GM12878 (cell line): ENCODE measurements around the gene DOHH. TPM values are rescaled to one million over a fixed set of nuclear protein-coding genes. Genes with fewer than 3 reads are reported as not detected.

ENCODE experiments used
- ATAC-seq: fragments of 200-7000 bp; cut with Tn5 transposase; 3 replicates; pipeline ENCODE4 v1.9.1; 2020; ENCODE audit warnings: mild to moderate bottlenecking, moderate library complexity
- BruUV-seq: library from RNA; stranded (reverse); fragments of 400-500 nt; replicated peaks from 2 replicates; lab custom pipeline; 2021; lab: Mats Ljungman, UMichigan
- CTCF ChIA-PET: fragments of 300-600 bp; sonication (Branson Sonifier 250); formaldehyde crosslinking; extraction: SDS; loops from one replicate; lab custom pipeline; 2021; ENCODE audit warnings: inconsistent platforms; lab: Yijun Ruan, JAX
- POLR2A ChIA-PET: fragments of 350-600 bp; formaldehyde crosslinking; extraction: SDS; loops from one replicate; lab custom pipeline; 2021; ENCODE audit warnings: inconsistent platforms; lab: Charles Lee
- RAD21 ChIA-PET: fragments of 300-600 bp; sonication (Branson Sonifier 250); formaldehyde crosslinking; loops from one replicate; lab custom pipeline; 2023; ENCODE audit warnings: antibody characterized with exemption; ENCODE audit not compliant: unreplicated experiment; lab: Charles Lee
- SMC1A ChIA-PET: fragments of 300-600 bp; sonication (Branson Sonifier 250); formaldehyde crosslinking; loops from one replicate; lab custom pipeline; 2023; ENCODE audit not compliant: unreplicated experiment, uncharacterized antibody; lab: Charles Lee
- DNase-seq: peaks from one replicate; pipeline ENCODE4 v3.0.0-alpha.2; 2011; ENCODE audit warnings: low read depth, low spot score
- FAIRE-seq: peaks from 3 replicates; lab custom pipeline; 2011; peaks lifted over from hg19 to GRCh38; lab: Jason Lieb, UNC
- H2AFZ ChIP-seq: 2 replicates; pipeline ENCODE4 v1.6.0; 2011; ENCODE audit warnings: low read depth, low read length, control low read depth; ENCODE audit not compliant: control insufficient read depth
- H3K27ac ChIP-seq: 2 replicates; pipeline ENCODE4 v1.5.1; 2011; ENCODE audit warnings: control low read depth; ENCODE audit not compliant: control insufficient read depth, insufficient read depth
- H3K27me3 ChIP-seq, 2 experiments: replicated peaks in 1 of 2; 2 replicates each; pipeline versions ENCODE4 v1.6.0 to v1.6.1; 2011; ENCODE audit warnings: low read length in 1 of 2; ENCODE audit not compliant: control insufficient read depth in 2 of 2, insufficient read depth in 2 of 2
- H3K36me3 ChIP-seq, 2 experiments: 2 replicates each; pipeline ENCODE4 v1.5.1; 2011; ENCODE audit warnings: low read length in 1 of 2; ENCODE audit not compliant: control insufficient read depth in 2 of 2, insufficient read depth in 2 of 2
- H3K4me1 ChIP-seq: 2 replicates; pipeline ENCODE4 v1.6.1; 2011; ENCODE audit warnings: mild to moderate bottlenecking, low read length, moderate library complexity, mixed read lengths; ENCODE audit not compliant: control insufficient read depth, insufficient read depth
- H3K4me2 ChIP-seq: 2 replicates; pipeline ENCODE4 v1.6.0; 2011; ENCODE audit warnings: control low read depth; ENCODE audit not compliant: control insufficient read depth, insufficient read depth
- H3K4me3 ChIP-seq: fragments of 200-600 bp; sonication (generic); 2 replicates; pipeline ENCODE4 v1.5.1; 2016
- H3K79me2 ChIP-seq: 2 replicates; pipeline ENCODE4 v1.6.0; 2011; ENCODE audit warnings: low read length; ENCODE audit not compliant: control insufficient read depth, insufficient read depth
- H3K9ac ChIP-seq: 2 replicates; pipeline ENCODE4 v1.8.0; 2011; ENCODE audit warnings: low read length, control low read depth, mixed read lengths; ENCODE audit not compliant: control insufficient read depth, insufficient read depth
- H3K9me3 ChIP-seq: replicated peaks from 3 replicates; pipeline ENCODE4 v1.5.1; 2011; ENCODE audit warnings: mild to moderate bottlenecking, low read length; ENCODE audit not compliant: control insufficient read depth, insufficient read depth
- H4K20me1 ChIP-seq: 2 replicates; pipeline ENCODE4 v1.6.0; 2011; ENCODE audit not compliant: control insufficient read depth, insufficient read depth
- ATF7 ChIP-seq: fragments of 450-650 bp; IDR thresholded peaks from 2 replicates; pipeline ENCODE4 v1.6.1; 2016; ENCODE audit warnings: low read depth, mild to moderate bottlenecking
- BMI1 ChIP-seq: fragments of 450-650 bp; IDR thresholded peaks from 2 replicates; pipeline ENCODE4 v1.6.1; 2016; ENCODE audit warnings: mild to moderate bottlenecking, moderate library complexity, borderline replicate concordance
- CHD1 ChIP-seq: IDR thresholded peaks from 2 replicates; pipeline ENCODE4 v1.6.1; 2012; ENCODE audit warnings: low read depth, low read length, improper control_type of control experiment
- CREM ChIP-seq: IDR thresholded peaks from 2 replicates; pipeline ENCODE4 v1.6.1; 2014; ENCODE audit warnings: antibody characterized with exemption, low read depth
- E2F4 ChIP-seq: IDR thresholded peaks from 2 replicates; pipeline ENCODE4 v1.6.1; 2012; ENCODE audit warnings: low read depth, low read length, improper control_type of control experiment
- E2F8 ChIP-seq: fragments of 450-650 bp; IDR thresholded peaks from 2 replicates; pipeline ENCODE4 v1.6.1; 2018; ENCODE audit warnings: mild to moderate bottlenecking, low read depth, moderate library complexity; ENCODE audit not compliant: partially characterized antibody
- ELK1 ChIP-seq: IDR thresholded peaks from 2 replicates; pipeline ENCODE4 v1.6.1; 2012; ENCODE audit warnings: low read depth, low read length, improper control_type of control experiment
- HDAC2 ChIP-seq: fragments of 200-600 bp; sonication (generic); IDR thresholded peaks from 2 replicates; pipeline ENCODE4 v1.6.1; 2017
- HSF1 ChIP-seq: fragments of 150-350 bp; IDR thresholded peaks from 2 replicates; pipeline ENCODE4 v1.6.1; 2014; ENCODE audit warnings: mild to moderate bottlenecking, low read depth, low read length
- KAT2A ChIP-seq: conservative IDR thresholded peaks from 2 replicates; pipeline ENCODE4 v1.6.1; 2011; ENCODE audit warnings: low read depth, low read length; ENCODE audit not compliant: control insufficient read depth
- NR2C2 ChIP-seq: IDR thresholded peaks from 2 replicates; pipeline ENCODE4 v1.6.1; 2011; ENCODE audit warnings: borderline replicate concordance, low read depth; ENCODE audit not compliant: control insufficient read depth, insufficient read length
- POLR2AphosphoS5 ChIP-seq: IDR thresholded peaks from 2 replicates; pipeline ENCODE4 v1.6.1; 2011; ENCODE audit warnings: mild to moderate bottlenecking, low read length, inconsistent platforms
- TARDBP ChIP-seq: IDR thresholded peaks from 2 replicates; pipeline ENCODE4 v1.6.1; 2016; ENCODE audit warnings: borderline replicate concordance
- USF1 ChIP-seq: IDR thresholded peaks from 2 replicates; pipeline ENCODE4 v1.6.1; 2011; ENCODE audit warnings: borderline replicate concordance, low read depth, mild to moderate bottlenecking, moderate library complexity, mixed read lengths, low read length; ENCODE audit not compliant: insufficient read depth; ENCODE audit errors: extremely low read length
- ZSCAN29 ChIP-seq: fragments of 450-650 bp; IDR thresholded peaks from 2 replicates; pipeline ENCODE4 v1.6.1; 2017; ENCODE audit warnings: mild to moderate bottlenecking, moderate library complexity
- WGBS: methylation state at CpG from one replicate; pipeline ENCODE4 v1.1.6; 2016; ENCODE audit warnings: low lambda C conversion rate; ENCODE audit not compliant: insufficient replicate concordance, insufficient coverage; ENCODE audit errors: missing lambda C conversion rate; 5-methylcytosine and 5-hydroxymethylcytosine counted together
- in situ Hi-C: fragments of 300-500 bp; cut with MboI; formaldehyde crosslinking; loops from 9 replicates; pipeline ENCODE4 v1.14.3; 2018; ENCODE audit warnings: mixed read lengths
- intact Hi-C: fragments of 100-400 bp; cut with micrococcal nuclease; formaldehyde crosslinking; loops from one replicate; pipeline ENCODE4 v1.14.2; 2022; ENCODE audit not compliant: unreplicated experiment
- polyA plus RNA-seq, 11 experiments: library from polyadenylated mRNA; depleted of rRNA in 4 of 11; unstranded in 6 of 11; stranded (reverse) in 5 of 11; fragments of >200 nt; fragmentation: Nextera tagmentation in 4 of 11; fragmentation: Illumina TruSeq in 1 of 11; extraction: Ambion mirVana in 4 of 11; extraction: Trizol in 1 of 11; gene quantifications; 1 replicate in 1 of 11; 2 replicates in 10 of 11; pipeline versions ENCODE4 v1.2.1 to v1.2.3, GENCODE V29; 2011 to 2016; ENCODE audit warnings: inconsistent platforms in 2 of 11, missing spikeins in 2 of 11, low read depth in 1 of 11
- total RNA-seq, 4 experiments: library from RNA; depleted of rRNA in 3 of 4; stranded (reverse); fragments of >200 nt in 3 of 4; fragmentation: Illumina TruSeq in 1 of 4; extraction: Trizol in 1 of 4; gene quantifications; 2 replicates each; pipeline versions ENCODE4 v1.2.1 to v1.2.3, GENCODE V29; 2013 to 2021

Gene DOHH
- total and polyA plus RNA-seq, 10 of the 15 experiments (the other 5 are each of a cell fraction or from before 2014, with no cell fraction given), result 0.11 to 28.6 (median 11.7) TPM

GRCh38 chr19:3441089-3441985 is 59.1 kb downstream of the DOHH start:
- Histone ChIP-seq H3K36me3 (peaks cover 16 to 22% of the 10 kb centered on the region in 2 experiments; a peak in 3 of 4 replicates), H3K4me2 (no peak overlapping the region), H3K9ac (no peak overlapping the region), H2AFZ (no peak overlapping the region), H3K79me2 (no peaks in the 10 kb centered on the region), H3K9me3 (no peaks in the 10 kb centered on the region), H4K20me1 (no peaks in the 10 kb centered on the region), H3K27me3 (no peaks in the 10 kb centered on the region), H3K4me1 (no peaks in the 10 kb centered on the region), H3K27ac (no peak overlapping the region), H3K4me3 (no peak overlapping the region)
- SMC1A ChIA-PET, result interaction anchor here (1.0 kb wide), 1 partner anchor 10 kb away, joined by 4 read pairs; no protein-coding TSS in a partner anchor
- FAIRE-seq (no peak), DNase-seq (no peak), ATAC-seq (no peak)
- no TSS peak for BruUV-seq
- POLR2A ChIA-PET, result no interaction called here
- in situ Hi-C loops (no loop called here), intact Hi-C loops (loop anchor here (5.0 kb wide), 1 partner anchor 114 kb away; no protein-coding TSS in a partner anchor)
- RAD21 ChIA-PET, result interaction anchor here (2.6 kb wide), 1 partner anchor 12 kb away, joined by 9 read pairs; no protein-coding TSS in a partner anchor
- CTCF ChIA-PET, result interaction anchor here (1.0 kb wide), 1 partner anchor 12 kb away, joined by 3 read pairs; no protein-coding TSS in a partner anchor
- 70% methylated on average over 25 of the region's 25 CpGs for WGBS
- TF ChIP-seq ZSCAN29 (no peak), KAT2A (no peak), NR2C2 (no peak), HSF1 (no peak), E2F8 (no peak), POLR2AphosphoS5 (no peak), HDAC2 (no peak), CHD1 (no peak), E2F4 (no peak), ATF7 (no peak), CREM (no peak), USF1 (no peak), ELK1 (no peak), TARDBP (no peak), BMI1 (no peak)
